Measurements from ENCODE around the gene XIRP1. TPM values are rescaled to one million over a fixed set of nuclear protein-coding genes. Genes with fewer than 3 reads are reported as not detected.

Gene XIRP1
- total and polyA plus RNA-seq, 2 donors (not counting 1 experiment from before 2014, with no cell fraction given) = 0.05 TPM; not detected in 1

DNA sequence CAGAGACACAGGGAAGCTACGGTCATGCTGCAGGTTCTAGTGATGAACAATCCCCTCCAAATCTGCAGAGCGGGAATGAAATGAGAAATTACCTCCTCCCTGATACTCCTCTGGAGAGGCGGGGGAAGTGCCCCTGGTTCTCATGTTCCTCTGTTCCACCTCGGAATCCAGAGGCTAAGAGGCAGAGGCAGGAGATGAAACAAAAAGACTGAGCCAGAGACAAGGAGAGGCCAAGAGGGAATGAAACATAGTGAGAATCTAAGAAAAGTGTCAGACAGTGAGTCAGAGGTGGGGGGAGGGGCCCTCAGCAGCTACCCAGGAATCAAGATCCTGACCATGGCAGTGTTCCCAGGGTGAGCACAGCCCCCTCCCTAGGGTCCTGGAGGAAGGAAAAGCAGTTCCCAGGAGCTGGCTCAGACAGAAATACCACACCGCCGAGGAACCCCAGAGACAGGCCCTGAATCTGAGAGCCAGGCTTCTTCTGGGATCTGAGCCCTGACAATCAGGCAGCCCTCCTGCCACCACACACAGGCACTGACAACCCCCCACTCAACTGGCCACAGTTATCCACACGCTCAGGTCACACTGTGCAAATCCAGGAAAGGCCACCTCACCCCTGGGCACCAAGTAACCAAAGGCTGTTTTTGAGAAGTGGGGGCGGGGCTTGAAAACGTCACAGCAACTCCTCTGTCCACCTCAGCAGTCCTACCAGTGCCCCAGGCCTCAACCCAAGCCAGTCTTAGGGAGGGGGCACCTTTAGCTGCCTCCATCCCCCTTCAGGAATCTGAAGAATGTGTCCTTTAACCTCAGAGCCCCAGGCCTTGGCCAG lies 41.4 kb downstream of the XIRP1 start:
- TF ChIP-seq, protein P1, sequence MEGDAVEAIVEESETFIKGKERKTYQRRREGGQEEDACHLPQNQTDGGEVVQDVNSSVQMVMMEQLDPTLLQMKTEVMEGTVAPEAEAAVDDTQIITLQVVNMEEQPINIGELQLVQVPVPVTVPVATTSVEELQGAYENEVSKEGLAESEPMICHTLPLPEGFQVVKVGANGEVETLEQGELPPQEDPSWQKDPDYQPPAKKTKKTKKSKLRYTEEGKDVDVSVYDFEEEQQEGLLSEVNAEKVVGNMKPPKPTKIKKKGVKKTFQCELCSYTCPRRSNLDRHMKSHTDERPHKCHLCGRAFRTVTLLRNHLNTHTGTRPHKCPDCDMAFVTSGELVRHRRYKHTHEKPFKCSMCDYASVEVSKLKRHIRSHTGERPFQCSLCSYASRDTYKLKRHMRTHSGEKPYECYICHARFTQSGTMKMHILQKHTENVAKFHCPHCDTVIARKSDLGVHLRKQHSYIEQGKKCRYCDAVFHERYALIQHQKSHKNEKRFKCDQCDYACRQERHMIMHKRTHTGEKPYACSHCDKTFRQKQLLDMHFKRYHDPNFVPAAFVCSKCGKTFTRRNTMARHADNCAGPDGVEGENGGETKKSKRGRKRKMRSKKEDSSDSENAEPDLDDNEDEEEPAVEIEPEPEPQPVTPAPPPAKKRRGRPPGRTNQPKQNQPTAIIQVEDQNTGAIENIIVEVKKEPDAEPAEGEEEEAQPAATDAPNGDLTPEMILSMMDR (conservative IDR thresholded peaks at IDR 0.05 in 1 of 2, IDR thresholded peaks at IDR 0.05 in 1 of 2; ENCODE audit: low read depth in 1 of 2, low read length in 2 of 2) = no peak
- no peak for TF ChIP-seq EZH2 (IDR thresholded peaks at IDR 0.05; ENCODE audit: low read length, missing control alignments)
- H3K4me1 ChIP-seq (ENCODE audit: control insufficient read depth, extremely low read depth, insufficient read depth, low read length) = peaks cover 54% of the 10 kb centered on the region
- H3K9me3 ChIP-seq (ENCODE audit: control insufficient read depth, insufficient read depth, low read depth, low read length) = no peaks in the 10 kb centered on the region
- H3K27ac ChIP-seq (ENCODE audit: insufficient read depth, low read length) = peak overlapping the region; percentile 87
- H3K4me3 ChIP-seq (replicated peaks in 1 of 4; ENCODE audit: control extremely low read depth in 1 of 4, insufficient read depth in 1 of 4, low read depth in 3 of 4, low read length in 4 of 4) = peak overlapping the region; percentile 34 to 87 (median 74)
- peaks cover 4% of the 10 kb centered on the region for H3K36me3 ChIP-seq (ENCODE audit: control insufficient read depth, insufficient read depth, low read length)
- no peak overlapping the region for H2AFZ ChIP-seq (ENCODE audit: low read length)
- H3K79me2 ChIP-seq (ENCODE audit: control insufficient read depth, insufficient read depth, low read length) = peaks cover 54% of the 10 kb centered on the region
- peak; percentile 97 to 98 for DNase-seq (ENCODE audit: low read depth in 2 of 2)
- H3K9ac ChIP-seq (ENCODE audit: insufficient read depth, low read length) = peak overlapping the region; percentile 97
- no peaks in the 10 kb centered on the region for H4K20me1 ChIP-seq (ENCODE audit: control insufficient read depth, extremely low read depth, insufficient read depth, low read length)
- H3K4me2 ChIP-seq (ENCODE audit: extremely low read depth, insufficient read depth, low read length) = peak overlapping the region; percentile 79
- H3K27me3 ChIP-seq (ENCODE audit: control insufficient read depth, insufficient read depth, low read length) = no peaks in the 10 kb centered on the region

DNA sequence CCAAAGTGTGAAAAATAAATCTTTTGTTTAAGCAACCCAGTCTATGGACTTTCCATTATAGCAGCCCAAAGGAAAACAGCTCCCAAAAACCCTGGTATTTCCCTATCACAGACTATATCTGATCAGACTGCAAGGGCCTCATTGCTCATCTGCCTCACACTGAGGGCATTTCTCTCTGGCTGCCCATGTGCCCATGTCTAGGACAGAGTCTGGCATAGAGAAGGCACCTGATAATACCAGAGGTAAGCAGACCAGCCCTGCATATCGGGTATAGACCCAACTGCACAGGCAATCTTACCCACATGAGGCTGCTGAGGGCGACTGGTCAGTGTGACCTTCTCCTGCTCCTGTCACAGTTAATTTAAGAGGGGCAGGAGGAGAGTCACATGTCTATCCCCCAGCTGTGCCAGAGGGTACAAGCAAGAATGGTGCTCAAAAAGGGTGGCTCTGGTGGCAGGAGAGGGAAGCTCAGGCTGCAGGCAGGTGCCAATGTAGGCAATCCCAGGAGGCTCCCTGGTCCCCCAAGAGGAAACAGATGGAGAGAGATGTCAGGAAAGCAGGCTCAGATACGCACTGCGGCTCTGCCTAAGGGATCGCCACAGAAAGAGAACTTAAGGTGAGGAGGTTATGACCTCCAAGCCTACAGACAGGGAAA lies 42.1 kb downstream of the XIRP1 start:
- Histone ChIP-seq H3K9me3 (ENCODE audit: control insufficient read depth, insufficient read depth, low read depth, low read length) (no peaks in the 10 kb centered on the region), H3K4me1 (ENCODE audit: control insufficient read depth, extremely low read depth, insufficient read depth, low read length) (peaks cover 57% of the 10 kb centered on the region), H3K79me2 (ENCODE audit: control insufficient read depth, insufficient read depth, low read length) (peaks cover 55% of the 10 kb centered on the region), H3K27me3 (ENCODE audit: control insufficient read depth, insufficient read depth, low read length) (no peaks in the 10 kb centered on the region), H4K20me1 (ENCODE audit: control insufficient read depth, extremely low read depth, insufficient read depth, low read length) (no peaks in the 10 kb centered on the region), H3K4me2 (ENCODE audit: extremely low read depth, insufficient read depth, low read length) (peak overlapping the region; percentile 79), H3K9ac (ENCODE audit: insufficient read depth, low read length) (no peak overlapping the region), H3K4me3 (replicated peaks in 1 of 4; ENCODE audit: control extremely low read depth in 1 of 4, insufficient read depth in 1 of 4, low read depth in 3 of 4, low read length in 4 of 4) (peak overlapping the region in 3 of 4 experiments; percentile 1 to 87 (median 34)), H3K27ac (ENCODE audit: insufficient read depth, low read length) (peak overlapping the region; percentile 87), H3K36me3 (ENCODE audit: control insufficient read depth, insufficient read depth, low read length) (peaks cover 5% of the 10 kb centered on the region), H2AFZ (ENCODE audit: low read length) (no peak overlapping the region)
- no peak for DNase-seq (ENCODE audit: low read depth in 2 of 2)
- TF ChIP-seq, protein P1 (conservative IDR thresholded peaks at IDR 0.05 in 1 of 2, IDR thresholded peaks at IDR 0.05 in 1 of 2; ENCODE audit: low read depth in 1 of 2, low read length in 2 of 2) = peak in 1 of 2 donors; percentile 7
- TF ChIP-seq EZH2 (IDR thresholded peaks at IDR 0.05; ENCODE audit: low read length, missing control alignments) = no peak

DNA sequence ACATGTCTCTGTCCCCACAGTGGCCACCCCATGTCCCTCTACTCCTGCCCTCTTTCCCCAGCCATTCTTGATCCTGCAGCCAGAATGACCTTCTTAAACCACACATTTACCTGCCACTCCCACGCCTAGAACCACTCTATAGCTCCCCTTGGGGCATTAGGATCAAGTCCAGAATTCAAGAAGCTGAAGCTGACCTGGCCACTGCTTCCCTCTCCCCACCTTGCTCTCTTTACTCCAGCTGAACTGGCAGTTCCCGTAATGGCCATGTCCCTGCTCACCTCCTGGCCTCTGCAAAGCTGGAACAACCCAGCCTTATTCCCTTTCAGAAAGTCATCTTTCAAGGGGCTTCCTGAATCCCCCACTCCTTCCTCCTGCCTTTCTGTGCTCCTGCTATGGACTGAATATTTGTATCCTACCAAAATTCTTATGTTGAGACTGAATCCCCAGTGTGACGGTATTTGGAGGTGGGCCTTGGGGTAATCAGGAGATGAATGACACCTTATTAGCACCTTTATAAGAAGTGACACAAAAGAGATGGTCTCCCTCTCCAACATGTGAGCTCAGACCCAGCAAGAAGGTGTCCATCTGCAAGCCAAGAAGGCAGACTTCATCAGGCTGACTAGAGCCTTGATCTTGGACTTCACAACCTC lies 42.8 kb downstream of the XIRP1 start:
- H2AFZ ChIP-seq (ENCODE audit: low read length) = no peak overlapping the region
- peaks cover 55% of the 10 kb centered on the region for H3K79me2 ChIP-seq (ENCODE audit: control insufficient read depth, insufficient read depth, low read length)
- peaks cover 57% of the 10 kb centered on the region for H3K4me1 ChIP-seq (ENCODE audit: control insufficient read depth, extremely low read depth, insufficient read depth, low read length)
- no peak overlapping the region for H3K4me3 ChIP-seq (replicated peaks in 1 of 4; ENCODE audit: control extremely low read depth in 1 of 4, insufficient read depth in 1 of 4, low read depth in 3 of 4, low read length in 4 of 4)
- TF ChIP-seq, protein P1 (conservative IDR thresholded peaks at IDR 0.05 in 1 of 2, IDR thresholded peaks at IDR 0.05 in 1 of 2; ENCODE audit: low read depth in 1 of 2, low read length in 2 of 2) = no peak
- TF ChIP-seq EZH2 (IDR thresholded peaks at IDR 0.05; ENCODE audit: low read length, missing control alignments) = no peak
- H3K4me2 ChIP-seq (ENCODE audit: extremely low read depth, insufficient read depth, low read length) = no peak overlapping the region
- no peak overlapping the region for H3K27ac ChIP-seq (ENCODE audit: insufficient read depth, low read length)
- H3K9me3 ChIP-seq (ENCODE audit: control insufficient read depth, insufficient read depth, low read depth, low read length) = no peaks in the 10 kb centered on the region
- H3K27me3 ChIP-seq (ENCODE audit: control insufficient read depth, insufficient read depth, low read length) = no peaks in the 10 kb centered on the region
- no peaks in the 10 kb centered on the region for H4K20me1 ChIP-seq (ENCODE audit: control insufficient read depth, extremely low read depth, insufficient read depth, low read length)
- peaks cover 9% of the 10 kb centered on the region for H3K36me3 ChIP-seq (ENCODE audit: control insufficient read depth, insufficient read depth, low read length)
- H3K9ac ChIP-seq (ENCODE audit: insufficient read depth, low read length) = no peak overlapping the region
- no peak for DNase-seq (ENCODE audit: low read depth in 2 of 2)

Measured in fibroblast of lung (primary cell).